ENCODE results near the gene MYO7B.

Gene MYO7B

GRCh38 chr2:127615511-127616166 is 80.2 kb downstream of the MYO7B start:
- peak; percentile 99 for DNase-seq (ENCODE audit: low read depth, low spot score)
- H3K4me3 ChIP-seq (ENCODE audit: low read length), result peak overlapping the region; percentile 6; the same call in 1 of the 2 replicates

GRCh38 chr2:127618551-127619202 is 83.2 kb downstream of the MYO7B start:
- no peak overlapping the region for H3K4me3 ChIP-seq (ENCODE audit: low read length)
- no peak for DNase-seq (ENCODE audit: low read depth, low spot score)

GRCh38 chr2:127619203-127619590 is 83.7 kb downstream of the MYO7B start:
- peak overlapping the region; percentile 92 for H3K4me3 ChIP-seq (ENCODE audit: low read length)
- DNase-seq (ENCODE audit: low read depth, low spot score), result no peak

- H3K4me3 ChIP-seq (ENCODE audit: low read length), result peak overlapping the region; percentile 92
- DNase-seq (ENCODE audit: low read depth, low spot score), result peak; percentile 89
These were observed 84.6 kb downstream of the MYO7B start for GRCh38 chr2:127619877-127620705.

- DNase-seq (ENCODE audit: low read depth, low spot score), result no peak
These were observed 85.4 kb downstream of the MYO7B start for GRCh38 chr2:127620866-127621265.

GRCh38 chr2:127621981-127622431 is 86.5 kb downstream of the MYO7B start:
- DNase-seq (ENCODE audit: low read depth, low spot score), result no peak
- peak overlapping the region; percentile 92 for H3K4me3 ChIP-seq (ENCODE audit: low read length)

More at GRCh38 chr2:127620866-127621265, 85.4 kb downstream of the MYO7B start:
- peak overlapping the region; percentile 92 for H3K4me3 ChIP-seq (ENCODE audit: low read length)

- H3K4me3 ChIP-seq (ENCODE audit: low read length), result peak overlapping the region; percentile 92
- no peak for DNase-seq (ENCODE audit: low read depth, low spot score)
These were observed 87.3 kb downstream of the MYO7B start for GRCh38 chr2:127622561-127623387.

- DNase-seq (ENCODE audit: low read depth, low spot score), result peak; percentile 63
- H3K4me3 ChIP-seq (ENCODE audit: low read length), result peak overlapping the region; percentile 92
These were observed 88.2 kb downstream of the MYO7B start for GRCh38 chr2:127623388-127624319.

GRCh38 chr2:127624320-127624755 is 88.9 kb downstream of the MYO7B start:
- H3K4me3 ChIP-seq (ENCODE audit: low read length), result peak overlapping the region; percentile 92
- no peak for DNase-seq (ENCODE audit: low read depth, low spot score)

GRCh38 chr2:127624756-127625571 is 89.5 kb downstream of the MYO7B start:
- H3K4me3 ChIP-seq (ENCODE audit: low read length), result peak overlapping the region; percentile 92
- DNase-seq (ENCODE audit: low read depth, low spot score), result no peak

GRCh38 chr2:127625572-127625951 is 90.1 kb downstream of the MYO7B start:
- DNase-seq (ENCODE audit: low read depth, low spot score), result no peak
- peak overlapping the region; percentile 92 for H3K4me3 ChIP-seq (ENCODE audit: low read length)

- DNase-seq (ENCODE audit: low read depth, low spot score), result peak; percentile 57
These were observed 90.7 kb downstream of the MYO7B start for GRCh38 chr2:127626175-127626574.

GRCh38 chr2:127626917-127627739 is 91.6 kb downstream of the MYO7B start:
- no peak for DNase-seq (ENCODE audit: low read depth, low spot score)
- peak overlapping the region; percentile 92 for H3K4me3 ChIP-seq (ENCODE audit: low read length)

More at GRCh38 chr2:127626175-127626574, 90.7 kb downstream of the MYO7B start:
- peak overlapping the region; percentile 92 for H3K4me3 ChIP-seq (ENCODE audit: low read length)

- H3K4me3 ChIP-seq (ENCODE audit: low read length), result no peak overlapping the region
- no peak for DNase-seq (ENCODE audit: low read depth, low spot score)
These were observed 92.5 kb downstream of the MYO7B start for GRCh38 chr2:127627740-127628571.

GRCh38 chr2:127628767-127629614 is 93.5 kb downstream of the MYO7B start:
- H3K4me3 ChIP-seq (ENCODE audit: low read length), result no peak overlapping the region
- DNase-seq (ENCODE audit: low read depth, low spot score), result no peak
